T-helper 17 cell (primary cell): ENCODE data around the gene MDM4. TPM values are rescaled to one million over a fixed set of nuclear protein-coding genes. Genes with fewer than 3 reads are reported as not detected.
A peak's percentile ranks its signal among the peaks of the same experiment; 100 is the strongest.
"Not testable (repeated sequence)": the region's sequence is repeated elsewhere in the genome, so short reads cannot be mapped to it uniquely, and the experiment has no call there.

ENCODE experiments used
- ATAC-seq: fragments of 150-1000 bp; cut with Tn5 transposase; 2 replicates; pipeline ENCODE4 v1.10.0; 2021; ENCODE audit warnings: mild to moderate bottlenecking, moderate library complexity
- DNase-seq, 3 donors: peaks; one replicate each; pipeline versions ENCODE4 v3.0.0 to v3.0.0-alpha.2; 2020 to 2021
- H3K9me3 ChIP-seq: one replicate; pipeline ENCODE4 v1.7.0; 2013; ENCODE audit warnings: low read length, mild to moderate bottlenecking; ENCODE audit not compliant: control insufficient read depth, poor library complexity, severe bottlenecking
- H3K27ac Mint-ChIP-seq: one replicate; pipeline ENCODE4 v1.8.0; 2022; ENCODE audit warnings: mild to moderate bottlenecking, moderate library complexity, mixed read lengths
- H3K27me3 Mint-ChIP-seq: one replicate; pipeline ENCODE4 v1.8.0; 2022; ENCODE audit warnings: mixed read lengths
- H3K36me3 Mint-ChIP-seq: one replicate; pipeline ENCODE4 v1.8.0; 2022; ENCODE audit warnings: low read depth, mixed read lengths
- H3K4me1 Mint-ChIP-seq: one replicate; pipeline ENCODE4 v1.8.0; 2022; ENCODE audit warnings: mild to moderate bottlenecking, mixed read lengths
- H3K4me3 Mint-ChIP-seq: one replicate; pipeline ENCODE4 v1.8.0; 2022; ENCODE audit warnings: mild to moderate bottlenecking, moderate library complexity, mixed read lengths
- total RNA-seq, 4 donors: library from RNA in 2 of 4; stranded (reverse) in 2 of 4; gene quantifications; one replicate each; pipeline ENCODE4 v1.2.3 and lab custom pipeline; 2022 to 2026

Gene MDM4
- total RNA-seq, 2 donors from 2014 or later: 205 to 225 TPM

DNA sequence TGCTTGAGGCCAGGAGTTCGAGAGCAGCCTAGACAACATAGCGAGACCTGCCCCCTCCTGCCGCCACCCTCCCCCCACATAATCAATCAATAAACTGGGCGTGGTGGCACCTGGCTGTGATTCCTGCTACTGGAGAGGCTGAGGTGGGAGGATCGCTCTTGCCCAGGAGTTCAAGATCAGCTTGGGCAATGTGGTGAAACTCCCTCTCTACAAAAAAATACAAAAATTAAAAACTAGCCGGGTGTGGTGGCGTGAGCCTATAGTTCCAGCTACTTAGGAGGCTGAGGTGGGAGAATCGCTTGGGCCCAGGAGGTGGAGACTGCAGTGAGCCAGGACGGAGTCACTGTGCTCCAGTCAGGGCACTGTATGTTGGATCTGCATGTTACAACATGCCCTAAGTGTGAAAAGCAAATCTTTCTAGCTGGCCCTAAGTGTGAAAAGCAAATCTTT lies 7.0 kb upstream of the MDM4 start:
- Mint-ChIP-seq H3K4me3 (no peak overlapping the region), H3K27ac (peak overlapping the region; percentile 94)
- DNase-seq: no peak

DNA sequence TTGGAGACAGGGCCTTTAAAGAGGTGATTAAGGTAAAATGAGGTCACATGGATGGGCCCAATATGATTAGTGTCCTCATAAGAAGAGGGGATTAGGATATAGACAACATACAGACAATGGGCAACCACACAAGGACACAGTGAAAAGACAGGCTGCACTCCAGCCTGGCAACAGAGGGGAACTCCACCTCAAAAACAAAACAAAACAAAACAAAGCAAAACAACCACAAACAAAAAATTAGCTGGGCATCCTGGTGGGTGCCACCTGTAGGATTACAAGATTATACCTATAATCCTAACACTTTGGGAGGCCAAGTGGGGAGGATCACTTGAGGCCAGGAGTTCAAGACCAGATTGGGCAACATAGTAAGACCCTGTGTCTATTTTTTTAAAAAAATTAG lies 4.8 kb upstream of the MDM4 start:
- Mint-ChIP-seq H3K27me3 (no peaks in the 10 kb centered on the region), H3K36me3 (no peaks in the 10 kb centered on the region), H3K27ac (peak overlapping the region; percentile 96), H3K4me1 (peaks cover 22% of the 10 kb centered on the region), H3K4me3 (no peak overlapping the region)
- H3K9me3 ChIP-seq: no peaks in the 10 kb centered on the region
- no peak for ATAC-seq
- DNase-seq: no peak

More for the DNA sequence above, 7.0 kb upstream of the MDM4 start:
- ATAC-seq: no peak
- no peaks in the 10 kb centered on the region for H3K9me3 ChIP-seq
- Mint-ChIP-seq H3K27me3 (no peaks in the 10 kb centered on the region), H3K36me3 (no peaks in the 10 kb centered on the region), H3K4me1 (peaks cover 27% of the 10 kb centered on the region)

DNA sequence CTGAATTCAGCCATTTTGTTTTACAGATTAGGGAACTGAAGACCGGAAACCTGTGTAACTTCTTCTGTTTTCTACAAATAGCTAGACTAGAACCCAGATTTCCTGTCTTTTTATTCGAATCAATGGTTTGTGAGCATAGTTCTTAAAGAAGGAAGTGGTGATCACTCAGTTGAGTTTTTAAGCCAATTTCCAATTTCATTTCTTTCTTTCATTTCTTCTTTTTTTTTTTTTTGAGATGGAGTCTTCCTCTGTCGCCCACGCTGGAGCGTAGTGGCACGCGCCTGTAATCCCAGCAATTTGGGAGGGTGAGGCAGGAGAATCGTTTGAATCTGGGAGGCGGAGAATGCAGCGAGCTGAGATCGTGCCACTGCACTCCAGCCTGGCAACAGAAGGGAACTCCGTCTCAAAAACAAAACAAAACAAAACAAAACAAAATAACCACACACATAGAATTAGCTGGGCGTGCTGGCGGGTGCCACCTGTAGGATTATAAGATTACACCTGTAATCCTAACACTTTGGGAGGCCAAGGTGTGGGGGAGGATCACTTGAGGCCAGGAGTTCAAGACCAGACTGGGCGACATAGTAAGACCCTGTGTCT lies 3.0 kb upstream of the MDM4 start:
- Mint-ChIP-seq H3K4me1 (peaks cover 17% of the 10 kb centered on the region), H3K27ac (peak overlapping the region; percentile 96), H3K36me3 (peaks cover under 1% of the 10 kb centered on the region), H3K27me3 (no peaks in the 10 kb centered on the region), H3K4me3 (peak overlapping the region; percentile 84)
- DNase-seq (peak in 2 of 3 donors; percentile 44 to 52), ATAC-seq (peak; percentile 52)
- no peaks in the 10 kb centered on the region for H3K9me3 ChIP-seq

DNA sequence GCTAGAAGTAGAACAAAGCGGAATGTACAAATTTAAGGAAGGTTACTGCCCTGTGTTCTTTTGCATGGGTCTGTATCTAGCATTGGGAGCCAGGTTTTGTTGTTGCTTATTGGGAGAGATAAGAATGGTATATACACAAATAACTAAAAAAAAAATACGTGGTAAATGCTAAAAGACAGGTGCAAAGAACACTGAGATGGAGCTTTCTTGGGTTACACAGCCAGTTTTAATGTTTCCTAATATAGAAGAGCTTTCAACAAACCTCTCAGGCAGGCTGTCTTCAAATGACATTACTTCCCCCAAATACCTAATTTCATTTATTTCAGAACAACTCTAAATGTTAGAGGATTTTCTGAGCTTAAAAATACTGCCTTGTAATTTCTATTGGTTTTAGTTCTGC lies 1.4 kb upstream of the MDM4 start:
- no peak overlapping the region for H3K27ac Mint-ChIP-seq
- peaks cover 4% of the 10 kb centered on the region for H3K36me3 Mint-ChIP-seq

DNA sequence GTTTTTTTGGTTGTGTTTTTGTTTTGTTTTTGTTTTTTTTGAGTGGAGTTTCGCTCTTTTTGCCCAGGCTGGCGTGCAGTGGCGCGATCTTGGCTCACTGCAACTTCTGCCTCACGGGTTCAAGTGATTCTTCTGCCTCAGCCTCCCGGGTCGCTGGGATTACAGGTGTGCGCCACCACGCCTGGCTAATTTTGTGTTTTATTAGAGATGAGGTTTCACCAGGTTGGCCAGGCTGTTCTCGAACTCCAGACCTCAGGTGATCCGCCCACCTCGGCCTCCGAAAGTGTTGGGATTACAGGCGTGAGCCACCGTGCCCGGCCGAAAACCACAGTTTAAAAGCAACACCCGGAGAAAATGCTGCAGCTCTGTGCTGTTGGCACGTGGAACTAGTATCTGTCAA lies 1.2 kb downstream of the MDM4 start:
- H3K9me3 ChIP-seq, H3K27ac Mint-ChIP-seq, DNase-seq, H3K27me3 Mint-ChIP-seq, H3K4me3 Mint-ChIP-seq, ATAC-seq, H3K36me3 Mint-ChIP-seq: not testable (repeated sequence)
- H3K4me1 Mint-ChIP-seq: peaks cover 48% of the 10 kb centered on the region

More for the DNA sequence above, 1.4 kb upstream of the MDM4 start:
- Mint-ChIP-seq H3K4me3 (peak overlapping the region; percentile 43), H3K27me3 (no peaks in the 10 kb centered on the region), H3K4me1 (peaks cover 31% of the 10 kb centered on the region)
- H3K9me3 ChIP-seq: no peaks in the 10 kb centered on the region
- DNase-seq: no peak
- no peak for ATAC-seq

DNA sequence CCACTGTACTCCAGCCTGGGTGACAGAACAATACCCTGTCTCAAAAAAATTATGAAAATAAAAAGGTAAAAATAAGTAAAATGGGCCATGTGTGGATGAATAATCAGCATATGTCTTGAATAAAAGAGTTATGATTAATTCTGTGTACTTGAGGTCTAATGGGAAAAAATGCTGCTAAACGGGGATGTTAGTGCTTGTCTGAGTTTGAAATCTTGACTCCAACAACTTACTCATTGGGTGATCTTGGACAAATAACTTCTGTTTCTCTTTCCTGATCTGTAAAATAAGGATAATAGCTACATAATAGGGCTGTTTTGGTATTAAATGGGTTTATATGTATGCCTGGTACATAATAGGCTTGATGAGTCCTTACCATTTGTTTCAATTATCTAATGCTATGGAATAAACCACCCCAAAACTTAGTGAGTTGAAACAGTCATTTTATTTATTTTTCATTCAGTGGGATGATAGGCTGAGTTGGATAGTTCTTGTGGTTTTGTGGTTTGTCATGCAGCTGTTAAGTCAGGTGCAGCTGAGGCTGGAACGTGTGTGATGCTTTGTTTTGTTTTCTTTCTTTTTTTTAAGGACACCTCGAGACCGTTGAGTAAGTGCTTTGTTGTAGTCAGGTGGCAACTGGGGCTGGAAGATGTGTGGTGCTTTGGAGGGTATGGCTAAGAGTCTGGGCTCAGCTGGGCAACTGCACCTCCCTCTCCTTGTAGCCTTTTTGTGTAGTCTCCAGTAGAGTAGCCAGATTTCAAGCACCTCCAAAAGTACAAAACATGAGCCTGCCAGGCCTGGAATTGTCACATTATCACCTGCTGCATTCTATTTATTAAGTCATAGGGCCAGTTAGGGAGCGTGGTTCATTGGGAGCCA lies 4.9 kb downstream of the MDM4 start:
- H3K27ac Mint-ChIP-seq: no peak overlapping the region
- peak overlapping the region; percentile 82 for H3K4me3 Mint-ChIP-seq
- peaks cover 4% of the 10 kb centered on the region for H3K36me3 Mint-ChIP-seq
- peaks cover 52% of the 10 kb centered on the region for H3K4me1 Mint-ChIP-seq
- H3K27me3 Mint-ChIP-seq: no peaks in the 10 kb centered on the region
- peak; percentile 30 to 62 (median 39) for DNase-seq
- peak; percentile 68 for ATAC-seq
- H3K9me3 ChIP-seq: no peaks in the 10 kb centered on the region

DNA sequence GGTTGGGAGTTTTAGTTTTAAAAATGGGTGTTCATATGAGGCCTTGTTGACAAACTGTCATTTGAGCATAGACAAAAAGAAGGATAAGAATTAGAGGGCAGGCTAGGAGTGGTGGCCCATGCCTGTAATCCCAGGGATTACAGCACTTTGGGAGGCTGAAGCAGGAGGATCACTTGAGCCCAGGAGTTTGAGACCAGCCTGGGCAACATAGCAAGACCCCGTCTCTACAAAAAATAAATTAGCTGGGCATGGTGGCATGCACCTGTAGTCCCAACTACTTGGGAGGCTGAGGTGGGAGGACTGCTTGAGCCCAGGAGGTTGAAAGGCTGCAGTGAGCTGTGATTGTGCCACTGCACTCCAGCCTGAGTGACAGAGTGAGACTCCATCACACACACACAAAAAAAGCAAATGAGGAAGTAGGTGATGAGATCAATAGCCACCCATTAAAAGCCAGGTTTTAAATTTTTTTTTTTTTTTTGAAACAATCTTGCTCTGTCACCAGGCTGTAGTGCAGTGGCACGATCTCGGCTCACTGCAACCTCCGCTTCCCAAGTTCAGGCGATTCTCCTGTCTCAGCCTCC lies 5.8 kb downstream of the MDM4 start:
- H3K9me3 ChIP-seq, ATAC-seq, H3K36me3 Mint-ChIP-seq, DNase-seq, H3K27ac Mint-ChIP-seq, H3K27me3 Mint-ChIP-seq: not testable (repeated sequence)
- H3K4me3 Mint-ChIP-seq: peak overlapping the region; percentile 82
- H3K4me1 Mint-ChIP-seq: peaks cover 52% of the 10 kb centered on the region

DNA sequence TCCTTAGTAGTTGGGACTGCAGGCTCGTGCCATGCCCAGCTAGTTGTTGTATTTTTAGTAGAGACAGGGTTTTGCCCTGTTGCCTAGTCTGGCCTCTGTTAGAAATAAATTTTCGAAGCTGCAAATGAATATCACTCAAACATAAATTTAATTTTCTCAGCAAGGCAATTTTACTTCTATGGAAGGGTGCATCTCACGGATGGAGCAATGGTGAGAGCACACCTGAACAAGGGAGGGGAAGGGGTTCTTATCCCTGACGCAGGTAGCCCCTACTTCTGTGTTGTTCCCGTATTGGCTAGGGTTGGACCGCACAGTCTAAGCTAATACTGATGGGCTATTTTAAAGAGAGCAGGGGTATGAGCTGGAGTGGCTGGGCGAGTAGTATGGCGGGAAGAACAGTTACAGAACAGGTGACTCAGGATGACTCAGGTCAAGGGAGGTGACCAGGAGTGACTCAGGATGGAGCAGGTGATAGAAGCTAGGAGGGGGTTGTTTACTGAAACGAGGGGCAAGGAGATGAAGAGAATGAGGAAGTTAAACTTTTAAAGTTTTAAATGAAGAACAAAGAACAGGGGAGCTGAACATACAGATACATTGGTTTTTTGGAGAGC lies 7.5 kb downstream of the MDM4 start:
- H3K27ac Mint-ChIP-seq: peak overlapping the region; percentile 48
- H3K36me3 Mint-ChIP-seq: peaks cover 2% of the 10 kb centered on the region
- DNase-seq: no peak
- ATAC-seq: no peak
- H3K9me3 ChIP-seq: no peaks in the 10 kb centered on the region
- H3K4me1 Mint-ChIP-seq: peaks cover 40% of the 10 kb centered on the region
- no peaks in the 10 kb centered on the region for H3K27me3 Mint-ChIP-seq
- no peak overlapping the region for H3K4me3 Mint-ChIP-seq

DNA sequence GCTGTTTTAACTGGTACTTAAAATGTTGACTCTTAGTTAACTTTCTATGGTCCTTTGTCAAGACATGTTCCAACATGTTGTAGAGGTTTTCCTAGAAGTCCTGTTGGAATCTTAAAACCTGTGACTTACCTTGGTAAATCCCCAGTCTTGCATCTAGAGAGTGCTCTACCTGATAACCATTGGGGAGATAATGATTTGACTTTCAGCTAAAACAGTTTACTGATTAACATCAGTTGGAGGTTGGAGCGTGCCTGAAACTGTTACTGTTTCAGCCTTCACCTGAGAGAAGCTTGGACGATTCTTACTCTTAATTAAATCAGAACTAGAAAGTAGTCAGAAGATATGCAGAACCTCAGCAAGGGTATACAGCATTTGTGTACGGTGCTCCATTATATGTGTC lies 8.8 kb downstream of the MDM4 start:
- Mint-ChIP-seq H3K27me3 (no peaks in the 10 kb centered on the region), H3K27ac (peak overlapping the region; percentile 2), H3K36me3 (no peaks in the 10 kb centered on the region), H3K4me1 (peaks cover 29% of the 10 kb centered on the region), H3K4me3 (no peak overlapping the region)
- ATAC-seq: no peak
- no peaks in the 10 kb centered on the region for H3K9me3 ChIP-seq
- no peak for DNase-seq

DNA sequence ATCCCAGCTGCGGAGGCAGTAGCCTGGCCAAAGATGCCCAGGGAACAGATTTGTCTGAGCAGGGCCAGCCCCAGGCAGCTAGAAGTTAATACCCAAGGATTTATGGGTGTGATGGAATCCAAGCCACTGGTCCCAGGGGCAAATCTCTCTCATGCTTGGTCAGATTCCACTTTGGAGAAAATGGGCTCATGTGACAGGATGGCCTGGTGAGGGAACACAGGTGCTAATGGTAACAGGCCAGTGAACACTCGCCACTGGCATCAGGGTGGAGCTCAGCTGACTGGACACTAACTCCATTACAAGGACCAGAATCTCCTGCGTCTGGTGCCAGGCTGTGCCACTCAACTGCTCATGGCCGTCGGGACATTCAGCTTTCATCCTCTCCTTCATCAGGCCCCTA lies 12.0 kb downstream of the MDM4 start:
- H3K4me1 Mint-ChIP-seq: peaks cover 20% of the 10 kb centered on the region
- H3K27me3 Mint-ChIP-seq: no peaks in the 10 kb centered on the region
- DNase-seq (no peak), ATAC-seq (no peak)
- no peaks in the 10 kb centered on the region for H3K9me3 ChIP-seq
- no peak overlapping the region for H3K4me3 Mint-ChIP-seq
- no peak overlapping the region for H3K27ac Mint-ChIP-seq
- peaks cover 5% of the 10 kb centered on the region for H3K36me3 Mint-ChIP-seq

DNA sequence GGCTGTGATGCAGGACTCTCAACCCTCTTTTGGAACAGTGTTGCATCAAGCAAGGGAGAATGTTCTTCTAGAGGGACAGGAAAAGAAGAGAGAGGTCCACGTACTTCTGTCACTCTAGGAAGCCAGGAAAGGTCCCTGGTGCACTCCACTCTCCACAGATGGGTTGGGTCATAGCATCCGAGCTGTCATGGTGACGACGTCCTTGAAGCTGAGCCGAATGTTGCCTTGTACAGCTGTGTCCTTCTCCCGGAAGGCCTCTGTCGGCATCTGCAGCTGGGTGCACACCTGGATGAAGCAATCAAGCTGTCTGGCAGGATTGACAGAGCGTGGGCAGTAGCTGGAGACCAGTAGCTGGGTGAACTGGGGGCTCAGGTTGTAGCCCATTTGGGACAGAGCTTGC lies 12.5 kb downstream of the MDM4 start:
- Mint-ChIP-seq H3K36me3 (peaks cover 5% of the 10 kb centered on the region), H3K4me1 (peaks cover 19% of the 10 kb centered on the region), H3K4me3 (no peak overlapping the region), H3K27me3 (no peaks in the 10 kb centered on the region), H3K27ac (no peak overlapping the region)
- no peaks in the 10 kb centered on the region for H3K9me3 ChIP-seq
- ATAC-seq: no peak
- DNase-seq: no peak

DNA sequence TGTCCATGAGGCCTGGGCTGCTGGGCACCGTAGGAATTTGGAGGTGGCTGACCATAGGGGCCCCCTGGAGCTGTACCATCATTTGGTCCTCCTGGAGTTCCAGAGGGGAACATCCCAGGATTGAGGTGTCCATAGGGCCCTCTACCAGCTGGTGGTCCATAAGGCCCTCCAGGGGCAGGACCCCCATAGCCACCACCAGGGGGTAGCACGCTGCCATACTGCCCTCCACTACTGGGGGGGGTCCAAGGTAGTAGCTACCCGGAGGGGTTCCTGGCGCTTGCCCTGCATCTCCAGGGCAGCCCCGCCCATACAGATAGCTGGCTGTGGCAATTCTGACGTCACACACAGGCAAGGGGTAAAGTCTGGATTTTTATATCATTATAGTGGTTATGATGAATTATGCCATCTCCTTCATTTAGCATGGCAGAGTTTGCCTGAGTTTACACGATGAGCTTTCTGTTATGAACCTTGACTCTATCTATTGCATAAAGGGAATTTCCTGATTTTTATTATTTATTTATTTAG lies 13.2 kb downstream of the MDM4 start:
- no peaks in the 10 kb centered on the region for H3K27me3 Mint-ChIP-seq
- no peak overlapping the region for H3K27ac Mint-ChIP-seq
- H3K4me3 Mint-ChIP-seq: no peak overlapping the region
- H3K4me1 Mint-ChIP-seq: peaks cover 17% of the 10 kb centered on the region
- H3K36me3 Mint-ChIP-seq: peaks cover 5% of the 10 kb centered on the region
- no peaks in the 10 kb centered on the region for H3K9me3 ChIP-seq
- ATAC-seq: no peak
- DNase-seq: no peak

DNA sequence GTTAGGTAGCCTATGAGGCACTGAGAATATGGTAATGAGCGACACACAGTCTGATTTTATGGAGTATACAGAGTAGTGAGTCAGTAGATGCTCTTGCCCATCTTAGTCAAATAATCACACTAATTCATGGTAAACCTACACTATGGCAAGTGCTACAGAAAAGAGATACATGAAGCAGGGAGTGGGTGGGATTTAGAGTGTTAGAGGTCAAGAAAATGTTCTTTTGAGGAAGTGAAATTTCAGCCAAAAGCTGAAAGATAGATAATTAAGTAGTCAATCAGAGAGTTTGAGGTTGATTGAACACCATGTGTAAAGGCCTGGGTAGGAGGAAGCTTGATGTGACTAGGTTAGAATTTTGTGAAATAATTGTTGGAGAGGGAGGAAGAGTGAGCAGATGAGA lies 14.7 kb downstream of the MDM4 start:
- H3K27me3 Mint-ChIP-seq: no peaks in the 10 kb centered on the region
- DNase-seq (no peak), ATAC-seq (no peak)
- peaks cover 5% of the 10 kb centered on the region for H3K36me3 Mint-ChIP-seq
- H3K9me3 ChIP-seq: no peaks in the 10 kb centered on the region
- H3K4me1 Mint-ChIP-seq: peaks cover 14% of the 10 kb centered on the region
- peak overlapping the region; percentile 72 for H3K27ac Mint-ChIP-seq
- H3K4me3 Mint-ChIP-seq: no peak overlapping the region
